ENCODE measurements around the gene OR4A15. TPM values are rescaled to one million over a fixed set of nuclear protein-coding genes. Genes with fewer than 3 reads are reported as not detected.

The OR4A15 gene
- total RNA-seq, 1 donor from 2014 or later = not detected

DNA sequence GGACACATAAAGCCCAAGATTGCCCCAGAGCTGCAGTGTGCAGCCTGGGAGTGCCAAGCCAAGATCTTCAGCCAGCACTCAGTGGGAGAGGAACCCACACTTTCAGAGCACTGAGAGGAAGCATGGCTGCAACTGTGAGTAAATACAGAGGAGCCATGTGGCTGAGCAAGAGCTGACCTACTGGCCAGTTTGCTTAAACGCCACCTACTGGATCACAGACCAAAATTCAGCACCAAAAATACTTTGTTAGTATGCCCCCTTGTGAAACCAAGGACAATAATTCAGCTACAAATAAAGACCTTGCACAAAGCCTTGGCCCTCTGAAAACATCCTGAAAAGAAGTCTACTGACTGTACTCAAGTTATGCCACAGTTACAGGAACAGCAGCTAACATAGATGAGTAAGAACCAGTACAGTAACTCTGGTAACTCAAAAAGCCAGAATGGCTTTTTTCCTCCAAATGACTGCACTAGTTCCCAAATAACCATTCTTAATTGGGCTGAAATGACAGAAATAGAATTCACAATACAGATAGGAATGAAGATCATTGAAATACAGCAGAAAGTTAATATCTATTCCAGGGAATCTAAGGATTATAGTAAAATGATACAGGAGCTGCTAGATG is 10.1 kb upstream of the OR4A15 start:
- FAIRE-seq (no peak), DNase-seq (ENCODE audit: low read depth) (peak; percentile 1)
- H3K36me3 ChIP-seq (ENCODE audit: control insufficient read depth, insufficient read depth, low read length) = no peaks in the 10 kb centered on the region
- TF ChIP-seq CTCF (IDR thresholded peaks at IDR 0.05; ENCODE audit: insufficient read depth, low read length, severe bottlenecking) = no peak
- no peak overlapping the region for H3K4me3 ChIP-seq (ENCODE audit: low read depth, low read length)
- H3K27me3 ChIP-seq (ENCODE audit: control insufficient read depth, insufficient read depth, low read length) = no peaks in the 10 kb centered on the region

- TF ChIP-seq CTCF (IDR thresholded peaks at IDR 0.05; ENCODE audit: insufficient read depth, low read length, severe bottlenecking) = no peak
- Histone ChIP-seq H3K36me3 (ENCODE audit: control insufficient read depth, insufficient read depth, low read length) (no peaks in the 10 kb centered on the region), H3K27me3 (ENCODE audit: control insufficient read depth, insufficient read depth, low read length) (no peaks in the 10 kb centered on the region), H3K4me3 (ENCODE audit: low read depth, low read length) (no peak overlapping the region)
- FAIRE-seq (no peak), DNase-seq (ENCODE audit: low read depth) (no peak)
Observed at GRCh38 chr11:55401011-55401410, 33.2 kb downstream of the OR4A15 start.

Other genes starting within 250 kb of the OR4A15 start
- not detected in 2 replicates for gene TRIM48, start 105.8 kb upstream of the OR4A15 start, total RNA-seq
- not detected in 2 replicates for gene OR4A16, start 24.8 kb upstream of the OR4A15 start, total RNA-seq
- not detected in 2 replicates for gene OR4C15, start 186.5 kb downstream of the OR4A15 start, total RNA-seq
- not detected in 2 replicates for gene OR4C16, start 204.2 kb downstream of the OR4A15 start, total RNA-seq
- gene OR4C11, start 239.7 kb downstream of the OR4A15 start, total RNA-seq = not detected in 2 replicates

All from bronchial epithelial cell (primary cell).